K562 (cell line): Measurements from ENCODE around the gene CAMSAP2. TPM values are rescaled to one million over a fixed set of nuclear protein-coding genes. Genes with fewer than 3 reads are reported as not detected.

Experiments used
- ATAC-seq: fragments of 200-7000 bp; cut with Tn5 transposase; 3 replicates; pipeline ENCODE4 v1.9.1; 2020; ENCODE audit warnings: moderate library complexity
- BruUV-seq: library from RNA; stranded (reverse); fragments of 400-500 nt; replicated peaks from 2 replicates; lab custom pipeline; 2021; lab: Mats Ljungman, UMichigan
- CTCF ChIA-PET: fragments of 300-600 bp; formaldehyde crosslinking; extraction: SDS; loops from one replicate; lab custom pipeline; 2021; ENCODE audit warnings: low intra/inter-chr PET ratio; lab: Yijun Ruan, JAX
- POLR2A ChIA-PET: fragments of 300-600, 350-650 bp; sonication (Branson Sonifier 250); formaldehyde crosslinking; extraction: SDS; loops from one replicate; lab custom pipeline; 2021; ENCODE audit warnings: antibody characterized with exemption, inconsistent platforms; lab: Yijun Ruan, JAX
- DNase-seq, 4 experiments: peaks; one replicate each; pipeline versions ENCODE4 v3.0.0 to v3.0.0-alpha.2; 2011 to 2018; ENCODE audit warnings: low spot score in 3 of 4, mixed read lengths in 3 of 4; ENCODE audit errors: extremely low read depth in 1 of 4
- FAIRE-seq: peaks from 2 replicates; lab custom pipeline; 2011; peaks lifted over from hg19 to GRCh38; lab: Jason Lieb, UNC
- H2AFZ ChIP-seq: 2 replicates; pipeline ENCODE4 v1.6.0; 2011; ENCODE audit warnings: low read depth, low read length, control low read depth, inconsistent platforms
- H3K27ac ChIP-seq: fragments of 200-600 bp; 3 replicates; pipeline ENCODE4 v1.8.0; 2011; ENCODE audit warnings: low read depth, mild to moderate bottlenecking, control low read depth, inconsistent platforms, low read length, moderate library complexity, mixed read lengths; ENCODE audit errors: extremely low read depth
- H3K27me3 ChIP-seq, 2 experiments: fragments of 300-600 bp in 1 of 2; 2 replicates in 1 of 2; 3 replicates in 1 of 2; pipeline versions ENCODE4 v1.6.0 to v1.8.0; 2011; ENCODE audit warnings: inconsistent platforms in 2 of 2, low read length in 2 of 2, mild to moderate bottlenecking in 1 of 2, mixed read lengths in 1 of 2, moderate library complexity in 1 of 2; ENCODE audit not compliant: control insufficient read depth in 2 of 2, insufficient read depth in 2 of 2
- H3K36me3 ChIP-seq: fragments of 300-600 bp; 3 replicates; pipeline ENCODE4 v1.8.0; 2011; ENCODE audit warnings: mild to moderate bottlenecking, low read length, inconsistent platforms; ENCODE audit not compliant: control insufficient read depth, insufficient read depth
- H3K4me1 ChIP-seq, 2 experiments: fragments of 200-600 bp in 1 of 2; replicated peaks in 1 of 2; 2 replicates in 1 of 2; 3 replicates in 1 of 2; pipeline versions ENCODE4 v1.5.1 to v1.8.0; 2011; ENCODE audit warnings: inconsistent platforms in 2 of 2, low read length in 2 of 2, mild to moderate bottlenecking in 1 of 2, mixed read lengths in 1 of 2, moderate library complexity in 1 of 2; ENCODE audit not compliant: control insufficient read depth in 2 of 2, insufficient read depth in 2 of 2
- H3K4me2 ChIP-seq: 2 replicates; pipeline ENCODE4 v1.6.1; 2011; ENCODE audit warnings: low read length, control low read depth, inconsistent platforms, mixed read lengths; ENCODE audit not compliant: insufficient read depth
- H3K4me3 ChIP-seq: fragments of 200-600 bp; sonication (generic), shearing (Covaris generic); 2 replicates; pipeline ENCODE4 v1.5.1; 2016; ENCODE audit warnings: control low read depth, inconsistent platforms
- H3K79me2 ChIP-seq: fragments of 200-600 bp; 3 replicates; pipeline ENCODE4 v1.8.0; 2011; ENCODE audit warnings: low read length, inconsistent platforms; ENCODE audit not compliant: control insufficient read depth, insufficient read depth
- H3K9ac ChIP-seq, 2 experiments: 2 replicates each; pipeline versions ENCODE4 v1.6.0 to v1.6.1; 2011; ENCODE audit warnings: low read depth in 2 of 2, low read length in 2 of 2, control low read depth in 1 of 2, inconsistent platforms in 1 of 2, mild to moderate bottlenecking in 1 of 2, mixed read lengths in 1 of 2; ENCODE audit not compliant: insufficient read depth in 1 of 2
- H3K9me1 ChIP-seq: one replicate; pipeline ENCODE4 v1.6.0; 2011; ENCODE audit warnings: inconsistent platforms, mild to moderate bottlenecking, low read length, moderate library complexity; ENCODE audit not compliant: control insufficient read depth, insufficient read depth
- H3K9me3 ChIP-seq: replicated peaks from 2 replicates; pipeline ENCODE4 v1.5.1; 2011; ENCODE audit warnings: low read depth, low read length, inconsistent platforms; ENCODE audit not compliant: control insufficient read depth, insufficient read depth
- H4K20me1 ChIP-seq: replicated peaks from 2 replicates; pipeline ENCODE4 v1.6.1; 2011; ENCODE audit warnings: low read length, inconsistent platforms, mixed read lengths; ENCODE audit not compliant: control insufficient read depth, insufficient read depth
- IFI16 ChIP-seq: fragments of 250-450 bp; sonication (Bioruptor Pico); IDR thresholded peaks from 2 replicates; pipeline ENCODE4 v2.1.2; 2022; ENCODE audit warnings: mild to moderate bottlenecking, inconsistent platforms
- MXD1 ChIP-seq: fragments of 250-450 bp; sonication (Bioruptor Pico); IDR thresholded peaks from 2 replicates; pipeline ENCODE4 v1.8.0; 2021; ENCODE audit warnings: borderline replicate concordance, mild to moderate bottlenecking, moderate library complexity; ENCODE audit not compliant: poor library complexity, severe bottlenecking
- NCOA1 ChIP-seq: fragments of 450-650 bp; IDR thresholded peaks from 2 replicates; pipeline ENCODE4 v1.6.1; 2016; ENCODE audit warnings: low read depth
- OTX1 ChIP-seq: fragments of 450-650 bp; formaldehyde crosslinking; IDR thresholded peaks from 2 replicates; pipeline ENCODE4 v1.4.0; 2022; ENCODE audit warnings: mild to moderate bottlenecking
- ZNF175 ChIP-seq: fragments of 200-800 bp; sonication (Bioruptor generic); IDR thresholded peaks from 2 replicates; pipeline ENCODE4 v1.6.1; 2016; ENCODE audit warnings: low read depth, mild to moderate bottlenecking, missing genetic modification characterization, missing compliant biosample characterization
- WGBS: fragments of 100-300 bp; shearing (Covaris generic); methylation state at CpG from one replicate; pipeline ENCODE4 v1.1.6; 2016; ENCODE audit warnings: low coverage, mixed read lengths; ENCODE audit not compliant: insufficient coverage; ENCODE audit errors: missing lambda C conversion rate; 5-methylcytosine and 5-hydroxymethylcytosine counted together
- in situ Hi-C: fragments of 300-500 bp; cut with MboI; formaldehyde crosslinking; loops from 4 replicates; pipeline ENCODE4 v1.15.0; 2018; ENCODE audit warnings: inconsistent platforms, mixed read lengths
- intact Hi-C: fragments of 100-400 bp; cut with micrococcal nuclease; formaldehyde crosslinking; loops from 2 replicates; pipeline ENCODE4 v1.14.2; 2022
- polyA plus RNA-seq, 8 experiments: library from polyadenylated mRNA; depleted of rRNA in 4 of 8; stranded (reverse) in 5 of 8; unstranded in 3 of 8; fragments of >200 nt; fragmentation: Nextera tagmentation in 2 of 8; fragmentation: Illumina TruSeq in 1 of 8; extraction: Ambion mirVana in 2 of 8; extraction: Trizol in 1 of 8; gene quantifications; 2 replicates each; pipeline versions ENCODE4 v1.2.1 to v1.2.3, GENCODE V29; 2011 to 2014; ENCODE audit warnings: inconsistent platforms in 1 of 8, missing spikeins in 1 of 8
- total RNA-seq, 7 experiments: library from RNA; depleted of rRNA in 6 of 7; stranded (reverse); fragments of >200 nt in 6 of 7; fragmentation: Illumina TruSeq in 2 of 7; extraction: Trizol in 2 of 7; gene quantifications; 2 replicates each; pipeline versions ENCODE4 v1.2.1 to v1.2.3, GENCODE V29; 2011 to 2021; ENCODE audit warnings: low replicate concordance in 1 of 7
- TF ChIP-seq, protein P1 (sequence below): fragments of 450-650 bp; IDR thresholded peaks from 2 replicates; pipeline ENCODE4 v1.6.1; 2018; ENCODE audit not compliant: partially characterized antibody
- TF ChIP-seq, protein P2 (sequence below): fragments of 450-650 bp; IDR thresholded peaks from 2 replicates; pipeline ENCODE4 v1.6.1; 2016; ENCODE audit warnings: low read depth

CAMSAP2 gene
- total and polyA plus RNA-seq, 9 of the 15 experiments (the other 6 are each of a cell fraction or from before 2014, with no cell fraction given), result 1.4 to 7.5 (median 2.7) TPM

DNA sequence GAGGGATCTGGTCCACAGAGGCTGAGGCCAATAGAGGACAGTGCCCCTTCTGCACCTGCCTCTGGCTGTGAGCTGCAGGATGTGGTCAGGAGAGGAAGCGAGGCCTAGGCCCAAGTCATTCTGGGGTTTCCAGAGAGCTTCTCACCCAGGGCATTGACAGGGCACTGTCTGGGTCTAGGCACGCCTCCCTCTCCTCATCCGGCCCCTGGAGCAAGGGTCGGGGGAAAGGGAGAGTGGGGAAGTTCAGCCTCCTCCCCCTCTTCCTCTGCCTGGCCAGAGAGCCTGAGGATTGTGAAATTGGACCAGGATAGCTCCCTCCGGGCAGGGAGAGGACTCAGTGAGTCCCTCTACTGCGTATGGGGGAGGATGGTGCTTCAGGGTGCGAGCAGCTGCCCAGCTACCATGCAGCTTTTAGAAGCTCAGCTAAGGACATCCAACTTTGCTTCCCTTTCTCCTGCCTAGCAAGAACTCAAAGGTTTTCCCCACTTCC lies 149.7 kb downstream of the CAMSAP2 start (continued):
- TF ChIP-seq, protein P1, sequence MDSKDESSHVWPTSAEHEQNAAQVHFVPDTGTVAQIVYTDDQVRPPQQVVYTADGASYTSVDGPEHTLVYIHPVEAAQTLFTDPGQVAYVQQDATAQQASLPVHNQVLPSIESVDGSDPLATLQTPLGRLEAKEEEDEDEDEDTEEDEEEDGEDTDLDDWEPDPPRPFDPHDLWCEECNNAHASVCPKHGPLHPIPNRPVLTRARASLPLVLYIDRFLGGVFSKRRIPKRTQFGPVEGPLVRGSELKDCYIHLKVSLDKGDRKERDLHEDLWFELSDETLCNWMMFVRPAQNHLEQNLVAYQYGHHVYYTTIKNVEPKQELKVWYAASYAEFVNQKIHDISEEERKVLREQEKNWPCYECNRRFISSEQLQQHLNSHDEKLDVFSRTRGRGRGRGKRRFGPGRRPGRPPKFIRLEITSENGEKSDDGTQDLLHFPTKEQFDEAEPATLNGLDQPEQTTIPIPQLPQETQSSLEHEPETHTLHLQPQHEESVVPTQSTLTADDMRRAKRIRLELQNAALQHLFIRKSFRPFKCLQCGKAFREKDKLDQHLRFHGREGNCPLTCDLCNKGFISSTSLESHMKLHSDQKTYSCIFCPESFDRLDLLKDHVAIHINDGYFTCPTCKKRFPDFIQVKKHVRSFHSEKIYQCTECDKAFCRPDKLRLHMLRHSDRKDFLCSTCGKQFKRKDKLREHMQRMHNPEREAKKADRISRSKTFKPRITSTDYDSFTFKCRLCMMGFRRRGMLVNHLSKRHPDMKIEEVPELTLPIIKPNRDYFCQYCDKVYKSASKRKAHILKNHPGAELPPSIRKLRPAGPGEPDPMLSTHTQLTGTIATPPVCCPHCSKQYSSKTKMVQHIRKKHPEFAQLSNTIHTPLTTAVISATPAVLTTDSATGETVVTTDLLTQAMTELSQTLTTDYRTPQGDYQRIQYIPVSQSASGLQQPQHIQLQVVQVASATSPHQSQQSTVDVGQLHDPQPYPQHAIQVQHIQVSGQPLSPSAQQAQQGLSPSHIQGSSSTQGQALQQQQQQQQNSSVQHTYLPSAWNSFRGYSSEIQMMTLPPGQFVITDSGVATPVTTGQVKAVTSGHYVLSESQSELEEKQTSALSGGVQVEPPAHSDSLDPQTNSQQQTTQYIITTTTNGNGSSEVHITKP, result no peak
- no peak for TF ChIP-seq NCOA1

- BruUV-seq, result no TSS peak
- 0% methylated on average over 2 of the region's 2 CpGs for WGBS
- intact Hi-C loops, result no loop called here
- DNase-seq (no peak), FAIRE-seq (no peak), ATAC-seq (no peak)
- H3K9ac ChIP-seq, result no peak overlapping the region
- no peak overlapping the region for H3K4me3 ChIP-seq
- peaks cover 59 to 65% of the 10 kb centered on the region in 2 experiments for H3K27me3 ChIP-seq
- H3K9me1 ChIP-seq, result no peaks in the 10 kb centered on the region
- in situ Hi-C loops, result no loop called here
- H3K4me1 ChIP-seq, result peaks cover 7 to 14% of the 10 kb centered on the region in 2 experiments; a peak in 4 of 5 replicates
- H3K36me3 ChIP-seq, result no peaks in the 10 kb centered on the region
- no peaks in the 10 kb centered on the region for H3K9me3 ChIP-seq
- H3K4me2 ChIP-seq, result no peak overlapping the region
- no peaks in the 10 kb centered on the region for H3K79me2 ChIP-seq
- H4K20me1 ChIP-seq, result peaks cover 18% of the 10 kb centered on the region
- POLR2A ChIA-PET, result interaction anchor here (1.2 kb wide), 1 partner anchor 10 kb away, joined by 3 read pairs; no protein-coding TSS in a partner anchor
- no peak overlapping the region for H2AFZ ChIP-seq
- H3K27ac ChIP-seq, result no peak overlapping the region
- CTCF ChIA-PET, result no interaction called here
- TF ChIP-seq IFI16 (CRISPR knock-in tag), result no peak
- no peak for TF ChIP-seq MXD1
- TF ChIP-seq, protein P2, sequence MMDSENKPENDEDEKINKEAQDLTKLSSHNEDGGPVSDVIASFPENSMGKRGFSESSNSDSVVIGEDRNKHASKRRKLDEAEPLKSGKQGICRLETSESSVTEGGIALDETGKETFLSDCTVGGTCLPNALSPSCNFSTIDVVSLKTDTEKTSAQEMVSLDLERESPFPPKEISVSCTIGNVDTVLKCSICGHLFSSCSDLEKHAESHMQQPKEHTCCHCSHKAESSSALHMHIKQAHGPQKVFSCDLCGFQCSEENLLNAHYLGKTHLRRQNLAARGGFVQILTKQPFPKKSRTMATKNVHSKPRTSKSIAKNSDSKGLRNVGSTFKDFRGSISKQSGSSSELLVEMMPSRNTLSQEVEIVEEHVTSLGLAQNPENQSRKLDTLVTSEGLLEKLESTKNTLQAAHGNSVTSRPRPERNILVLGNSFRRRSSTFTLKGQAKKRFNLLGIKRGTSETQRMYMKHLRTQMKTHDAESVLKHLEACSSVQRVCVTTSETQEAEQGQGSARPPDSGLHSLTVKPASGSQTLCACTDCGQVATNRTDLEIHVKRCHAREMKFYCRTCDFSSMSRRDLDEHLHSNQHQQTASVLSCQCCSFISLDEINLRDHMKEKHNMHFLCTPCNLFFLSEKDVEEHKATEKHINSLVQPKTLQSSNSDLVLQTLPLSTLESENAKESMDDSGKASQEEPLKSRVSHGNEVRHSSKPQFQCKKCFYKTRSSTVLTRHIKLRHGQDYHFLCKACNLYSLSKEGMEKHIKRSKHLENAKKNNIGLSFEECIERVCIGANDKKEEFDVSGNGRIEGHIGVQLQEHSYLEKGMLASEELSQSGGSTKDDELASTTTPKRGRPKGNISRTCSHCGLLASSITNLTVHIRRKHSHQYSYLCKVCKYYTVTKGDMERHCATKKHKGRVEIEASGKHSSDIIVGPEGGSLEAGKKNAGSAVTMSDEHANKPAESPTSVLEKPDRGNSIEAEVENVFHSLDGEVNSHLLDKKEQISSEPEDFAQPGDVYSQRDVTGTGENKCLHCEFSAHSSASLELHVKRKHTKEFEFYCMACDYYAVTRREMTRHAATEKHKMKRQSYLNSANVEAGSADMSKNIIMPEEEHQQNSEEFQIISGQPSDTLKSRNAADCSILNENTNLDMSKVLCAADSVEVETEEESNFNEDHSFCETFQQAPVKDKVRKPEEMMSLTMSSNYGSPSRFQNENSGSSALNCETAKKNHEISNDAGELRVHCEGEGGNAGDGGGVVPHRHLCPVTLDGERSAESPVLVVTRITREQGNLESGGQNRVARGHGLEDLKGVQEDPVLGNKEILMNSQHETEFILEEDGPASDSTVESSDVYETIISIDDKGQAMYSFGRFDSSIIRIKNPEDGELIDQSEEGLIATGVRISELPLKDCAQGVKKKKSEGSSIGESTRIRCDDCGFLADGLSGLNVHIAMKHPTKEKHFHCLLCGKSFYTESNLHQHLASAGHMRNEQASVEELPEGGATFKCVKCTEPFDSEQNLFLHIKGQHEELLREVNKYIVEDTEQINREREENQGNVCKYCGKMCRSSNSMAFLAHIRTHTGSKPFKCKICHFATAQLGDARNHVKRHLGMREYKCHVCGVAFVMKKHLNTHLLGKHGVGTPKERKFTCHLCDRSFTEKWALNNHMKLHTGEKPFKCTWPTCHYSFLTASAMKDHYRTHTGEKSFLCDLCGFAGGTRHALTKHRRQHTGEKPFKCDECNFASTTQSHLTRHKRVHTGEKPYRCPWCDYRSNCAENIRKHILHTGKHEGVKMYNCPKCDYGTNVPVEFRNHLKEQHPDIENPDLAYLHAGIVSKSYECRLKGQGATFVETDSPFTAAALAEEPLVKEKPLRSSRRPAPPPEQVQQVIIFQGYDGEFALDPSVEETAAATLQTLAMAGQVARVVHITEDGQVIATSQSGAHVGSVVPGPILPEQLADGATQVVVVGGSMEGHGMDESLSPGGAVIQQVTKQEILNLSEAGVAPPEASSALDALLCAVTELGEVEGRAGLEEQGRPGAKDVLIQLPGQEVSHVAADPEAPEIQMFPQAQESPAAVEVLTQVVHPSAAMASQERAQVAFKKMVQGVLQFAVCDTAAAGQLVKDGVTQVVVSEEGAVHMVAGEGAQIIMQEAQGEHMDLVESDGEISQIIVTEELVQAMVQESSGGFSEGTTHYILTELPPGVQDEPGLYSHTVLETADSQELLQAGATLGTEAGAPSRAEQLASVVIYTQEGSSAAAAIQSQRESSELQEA, result no peak
- TF ChIP-seq NCOA1, result no peak
- no peak for TF ChIP-seq OTX1 (CRISPR knock-in tag)
- no peak for TF ChIP-seq ZNF175 (CRISPR knock-in tag)
These were observed 150.9 kb downstream of the CAMSAP2 start for GRCh38 chr1:200889571-200889970.
